ENCODE measurements around the gene RASA4B. TPM values are rescaled to one million over a fixed set of nuclear protein-coding genes. Genes with fewer than 3 reads are reported as not detected.

Gene RASA4B
- total RNA-seq, 2 experiments from 2014 or later: 23.7 to 23.9 TPM

DNA sequence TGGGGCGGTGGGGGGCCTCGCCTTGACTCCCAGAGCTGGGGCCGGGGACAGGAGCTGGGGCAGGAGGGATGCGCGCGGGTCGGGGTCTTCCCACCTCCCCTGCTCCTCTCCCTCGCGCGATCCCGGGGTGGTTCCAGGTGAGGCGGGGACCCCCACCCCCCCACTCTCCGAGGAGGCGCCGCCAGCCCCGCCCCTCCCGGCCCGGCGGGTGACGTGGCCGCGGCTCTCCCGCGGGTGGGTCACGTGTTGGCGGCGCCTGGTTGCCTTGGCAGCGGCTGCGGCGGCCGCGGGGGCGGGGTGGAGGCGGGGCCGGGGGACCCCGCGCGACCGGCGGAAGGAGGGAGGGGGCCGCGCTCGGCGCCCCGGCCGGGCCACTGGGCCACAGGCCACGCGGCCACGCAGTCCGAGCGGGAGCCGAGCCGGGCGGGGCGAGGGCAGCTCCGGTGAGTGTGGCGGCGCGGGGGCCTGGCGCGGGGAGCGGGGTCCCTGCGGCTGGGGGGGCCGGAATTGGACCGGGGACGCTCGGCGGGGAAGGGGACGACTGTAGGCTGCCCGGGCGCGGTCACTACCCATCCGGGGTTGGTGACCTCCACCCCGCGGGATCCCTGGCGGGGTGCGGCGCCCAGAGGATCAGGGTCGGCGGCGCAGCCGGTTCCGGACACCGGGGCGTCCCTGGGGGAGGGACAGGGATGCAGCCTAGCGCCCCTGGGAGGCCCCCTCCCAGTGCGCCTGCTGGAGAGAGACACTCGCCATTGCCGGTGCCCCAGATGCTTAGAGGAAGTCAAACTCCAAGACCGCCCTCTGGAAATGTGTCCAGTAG is 84.1 kb downstream of the RASA4B start, which contains the start of gene ORAI2:
TSS of gene ORAI2 (plus strand) at position 357 of the 820 bp plus-strand sequence. CDS start 5,382 bp downstream, outside the sequence.
- CTCF ChIA-PET: interaction anchor here (0.6 to 2.9 kb wide), 6 partner anchors 8 to 32 kb away, joined by 3 to 14 read pairs (median 4); no protein-coding TSS in a partner anchor
- POLR2A ChIA-PET: interaction anchor here (0.7 to 1.1 kb wide), 2 partner anchors 8 to 23 kb away, joined by 3 to 5 read pairs; no protein-coding TSS in a partner anchor

Other genes with a start within 250 kb of the RASA4B start
- gene SH2B2, start 230.9 kb downstream of the RASA4B start, total RNA-seq: 1 to 10 TPM; 2.2 to 2.5 TPM
- not detected for gene SPDYE6, start 161.3 kb downstream of the RASA4B start, total RNA-seq
- gene PRKRIP1, start 121.4 kb downstream of the RASA4B start, total RNA-seq: 10 to 100 TPM; 23.8 to 25.5 TPM
- 10 to 100 TPM; 56.4 to 57.5 TPM for gene ORAI2, start 84.2 kb downstream of the RASA4B start, total RNA-seq
- 10 to 100 TPM; 10.8 to 10.9 TPM for gene ALKBH4, start 52.9 kb downstream of the RASA4B start, total RNA-seq
- gene LRWD1, start 52.8 kb downstream of the RASA4B start, total RNA-seq: 10 to 100 TPM; 25.1 to 25.9 TPM
- gene POLR2J, start 38.9 kb downstream of the RASA4B start, total RNA-seq: 10 to 100 TPM; 71.2 to 72.9 TPM
- 1 to 10 TPM; 6.7 to 8.1 TPM for gene UPK3BL2, start 25.9 kb upstream of the RASA4B start, total RNA-seq
- under 1 TPM in 1 of 2 experiments, not detected in 1; 0.23 TPM for gene SPDYE2, start 33.4 kb upstream of the RASA4B start, total RNA-seq
- 10 to 100 TPM; 27.2 to 29.1 TPM for gene POLR2J3, start 54.8 kb upstream of the RASA4B start, total RNA-seq
- 10 to 100 TPM; 41.6 to 42.4 TPM for gene RASA4, start 99.0 kb upstream of the RASA4B start, total RNA-seq
- 10 to 100 TPM; 13.2 to 20.8 TPM for gene UPK3BL1, start 125.0 kb upstream of the RASA4B start, total RNA-seq
- gene SPDYE2B, start 132.5 kb upstream of the RASA4B start, total RNA-seq: not detected
- gene POLR2J2, start 153.9 kb upstream of the RASA4B start, total RNA-seq: 1 to 10 TPM; 8.6 to 9.7 TPM
- gene FAM185A, start 231.2 kb upstream of the RASA4B start, total RNA-seq: 10 to 100 TPM in 1 of 2 experiments, 1 to 10 TPM in 1; 9.1 to 10.2 TPM

Measured in activated CD8-positive, alpha-beta memory T cell treated with anti-CD3 and anti-CD28 coated beads for 36 hours (primary cell).